ENCODE results near the gene ST6GALNAC5.
A peak's percentile ranks its signal among the peaks of the same experiment; 100 is the strongest.
"Not testable (repeated sequence)": the region's sequence is repeated elsewhere in the genome, so short reads cannot be mapped to it uniquely, and the experiment has no call there.

The ST6GALNAC5 gene

GRCh38 chr1:76961820-76962207 is 94.5 kb downstream of the ST6GALNAC5 start:
- no peak overlapping the region for H3K4me3 ChIP-seq (ENCODE audit: low read length)
- DNase-seq (ENCODE audit: low read depth, low spot score): no peak

GRCh38 chr1:76981267-76981666 is 114.0 kb downstream of the ST6GALNAC5 start:
- not testable (repeated sequence) for DNase-seq (ENCODE audit: low read depth, low spot score); H3K4me3 ChIP-seq (ENCODE audit: low read length)

DNA sequence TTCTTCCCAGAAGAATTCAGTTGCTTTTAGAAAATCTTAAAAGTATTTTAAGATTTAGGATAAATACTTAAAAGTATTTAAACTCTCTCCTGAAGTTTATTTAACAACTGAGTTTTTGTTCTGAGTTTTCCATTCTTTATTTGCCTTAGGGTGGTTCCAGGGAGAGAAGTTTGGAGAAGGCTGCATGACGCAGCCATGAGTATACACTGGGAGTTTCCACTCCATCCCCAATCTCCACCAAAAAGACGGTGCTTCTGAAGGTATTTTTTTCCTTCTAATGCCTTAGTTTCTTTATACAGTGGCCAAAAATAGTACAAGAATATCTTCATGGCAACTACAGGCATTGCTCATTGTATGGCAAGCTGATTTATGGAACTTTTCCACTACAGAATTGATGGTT is 122.7 kb downstream of the ST6GALNAC5 start:
- no peak for DNase-seq (ENCODE audit: low read depth, low spot score)

GRCh38 chr1:76993036-76993435 is 125.8 kb downstream of the ST6GALNAC5 start:
- no peak overlapping the region for H3K4me3 ChIP-seq (ENCODE audit: low read length)
- no peak for DNase-seq (ENCODE audit: low read depth, low spot score)

More for the DNA sequence above, 122.7 kb downstream of the ST6GALNAC5 start:
- no peak overlapping the region for H3K4me3 ChIP-seq (ENCODE audit: low read length)

DNA sequence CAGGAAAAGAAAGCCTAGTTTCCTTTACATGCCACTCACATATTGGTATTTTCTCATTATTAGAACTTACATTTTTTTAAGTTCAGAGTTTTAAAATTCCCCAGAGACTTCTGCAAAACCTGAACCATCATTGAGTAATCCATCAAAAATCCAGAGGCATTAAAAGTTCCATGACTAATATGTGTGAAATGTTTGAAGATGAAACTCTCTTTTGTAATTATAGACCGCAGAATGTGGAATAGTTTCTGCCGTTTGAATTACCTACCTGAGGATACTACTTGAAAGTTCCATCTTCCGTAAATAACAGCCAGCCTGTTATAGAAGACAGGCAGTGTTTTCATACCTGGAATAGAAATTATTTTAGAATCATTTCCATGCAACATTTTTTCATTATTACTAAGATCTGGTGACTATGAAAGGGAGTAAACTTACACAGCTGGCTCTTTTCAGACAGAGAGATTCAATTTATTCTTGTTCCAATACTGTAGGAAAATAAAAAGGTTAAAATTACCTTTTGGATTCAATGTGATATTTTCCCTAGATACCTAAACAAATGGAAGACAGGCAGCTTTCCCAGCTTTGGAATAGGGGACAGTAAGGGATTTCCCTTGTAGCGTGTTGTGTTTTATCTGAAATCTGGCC is 131.4 kb downstream of the ST6GALNAC5 start:
- no peak for DNase-seq (ENCODE audit: low read depth, low spot score)
- H3K4me3 ChIP-seq (ENCODE audit: low read length): no peak overlapping the region

- DNase-seq (ENCODE audit: low read depth, low spot score): no peak
- no peak overlapping the region for H3K4me3 ChIP-seq (ENCODE audit: low read length)
Observed at GRCh38 chr1:77007675-77008074, 140.4 kb downstream of the ST6GALNAC5 start.

GRCh38 chr1:77010937-77011336 is 143.7 kb downstream of the ST6GALNAC5 start:
- no peak for DNase-seq (ENCODE audit: low read depth, low spot score)
- no peak overlapping the region for H3K4me3 ChIP-seq (ENCODE audit: low read length)

GRCh38 chr1:77012066-77012465 is 144.8 kb downstream of the ST6GALNAC5 start:
- DNase-seq (ENCODE audit: low read depth, low spot score): no peak
- H3K4me3 ChIP-seq (ENCODE audit: low read length): no peak overlapping the region

DNA sequence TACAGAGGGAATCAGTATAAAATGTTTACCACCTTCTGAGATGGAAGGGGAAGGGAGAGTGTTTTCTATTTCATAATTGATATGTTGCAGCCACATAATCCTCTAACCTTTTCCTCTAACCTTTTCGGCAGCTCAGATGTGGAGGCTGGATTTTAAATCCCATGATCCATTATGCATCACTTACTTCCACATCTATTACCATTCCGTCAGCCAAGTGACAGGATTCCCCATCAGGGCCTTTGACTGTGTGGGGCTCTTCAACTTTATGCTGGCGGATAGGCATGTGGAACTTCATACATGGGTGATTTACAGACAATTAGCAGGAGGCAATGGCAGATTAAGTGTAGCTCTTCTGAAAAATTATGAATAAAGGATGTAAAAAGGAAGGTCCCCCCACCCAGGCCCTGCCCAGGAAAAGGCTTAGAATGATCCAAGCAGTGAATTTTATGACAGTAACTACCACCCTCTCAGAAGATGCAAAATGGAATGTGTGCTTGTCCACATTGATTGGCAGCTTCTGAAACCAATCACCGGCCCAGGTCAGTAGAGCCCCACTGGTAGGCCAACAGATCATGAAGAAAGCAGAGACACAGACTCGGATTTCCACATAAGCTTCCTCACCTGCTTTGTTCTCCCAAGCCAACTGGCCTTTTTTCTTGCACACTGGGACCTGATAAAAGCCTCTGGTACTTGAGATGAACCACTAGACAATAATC is 147.0 kb downstream of the ST6GALNAC5 start:
- H3K4me3 ChIP-seq (ENCODE audit: low read length): no peak overlapping the region
- no peak for DNase-seq (ENCODE audit: low read depth, low spot score)

GRCh38 chr1:77015748-77016341 is 148.6 kb downstream of the ST6GALNAC5 start:
- DNase-seq (ENCODE audit: low read depth, low spot score): peak; percentile 56
- H3K4me3 ChIP-seq (ENCODE audit: low read length): no peak overlapping the region

DNA sequence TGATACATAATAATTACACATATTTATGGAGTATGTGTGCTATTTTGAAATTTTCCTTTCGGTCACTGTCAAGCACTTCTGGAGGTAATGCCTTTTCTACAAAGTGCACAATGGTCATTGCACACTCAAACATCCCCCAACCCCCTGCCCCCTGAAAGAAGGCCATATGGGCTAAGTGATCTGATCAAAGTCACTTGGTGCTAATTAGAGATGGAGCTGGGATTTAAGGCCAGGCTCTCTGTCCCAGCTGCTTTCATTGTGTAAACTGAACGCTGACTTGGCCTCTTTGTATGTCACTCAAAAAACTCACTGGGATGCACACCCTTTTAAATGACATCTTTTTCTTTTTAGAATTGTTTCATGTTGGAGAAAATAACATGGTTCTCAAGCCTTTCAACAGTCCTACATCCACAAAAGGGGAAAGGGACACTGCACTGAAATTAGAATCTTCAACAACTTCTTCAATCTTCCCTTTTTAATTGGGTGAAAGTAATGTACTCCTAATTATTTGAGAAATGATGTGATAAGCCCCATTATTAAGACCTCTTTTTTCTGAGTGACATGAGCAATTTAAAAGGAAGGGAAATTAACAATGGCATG is 149.2 kb downstream of the ST6GALNAC5 start:
- no peak overlapping the region for H3K4me3 ChIP-seq (ENCODE audit: low read length)
- no peak for DNase-seq (ENCODE audit: low read depth, low spot score)

DNA sequence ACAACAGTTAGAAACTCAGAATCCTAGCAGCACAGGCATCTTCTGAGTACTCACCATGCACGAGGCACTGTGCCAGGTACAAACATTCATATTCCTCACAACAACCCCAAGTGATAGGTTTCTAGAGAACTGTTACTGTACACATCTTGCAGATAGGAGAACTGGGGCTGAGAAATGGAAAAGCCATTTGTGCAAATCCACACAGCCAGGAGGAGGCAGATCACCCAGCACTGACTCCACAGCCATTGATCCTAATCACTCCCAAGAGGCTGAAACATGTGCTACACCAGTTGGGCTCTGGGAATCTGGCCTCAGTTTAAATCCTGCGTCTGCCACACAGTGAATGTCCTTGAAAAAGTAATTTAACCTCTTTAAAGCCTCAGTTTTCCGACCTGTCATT is 151.0 kb downstream of the ST6GALNAC5 start:
- DNase-seq (ENCODE audit: low read depth, low spot score): no peak
- no peak overlapping the region for H3K4me3 ChIP-seq (ENCODE audit: low read length)

GRCh38 chr1:77018761-77019160 is 151.5 kb downstream of the ST6GALNAC5 start:
- no peak for DNase-seq (ENCODE audit: low read depth, low spot score)

GRCh38 chr1:77021732-77022131 is 154.5 kb downstream of the ST6GALNAC5 start:
- DNase-seq (ENCODE audit: low read depth, low spot score): no peak
- H3K4me3 ChIP-seq (ENCODE audit: low read length): no peak overlapping the region

More at GRCh38 chr1:77018761-77019160, 151.5 kb downstream of the ST6GALNAC5 start:
- H3K4me3 ChIP-seq (ENCODE audit: low read length): no peak overlapping the region

- DNase-seq (ENCODE audit: low read depth, low spot score): no peak
Observed at GRCh38 chr1:77024500-77024899, 157.2 kb downstream of the ST6GALNAC5 start.

DNA sequence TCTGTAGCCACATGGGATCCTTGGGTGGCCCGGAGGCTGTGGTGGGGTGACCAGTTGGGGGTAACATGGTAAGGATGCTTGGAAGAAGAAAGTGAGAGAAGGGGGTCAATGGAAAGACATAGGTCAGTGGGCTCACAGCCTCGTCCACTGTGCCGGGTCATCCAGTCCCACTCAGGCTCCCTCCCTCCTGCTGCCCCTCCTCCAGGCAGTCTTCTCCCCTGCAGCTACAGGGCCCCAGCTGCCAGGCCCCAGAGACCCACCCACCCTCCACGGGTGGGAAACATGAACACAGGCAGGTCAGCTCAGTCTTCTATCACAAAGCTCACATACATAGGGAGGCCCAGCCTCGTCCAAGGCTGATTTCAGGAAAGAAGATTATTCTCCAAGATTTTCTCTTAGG is 158.3 kb downstream of the ST6GALNAC5 start:
- no peak for DNase-seq (ENCODE audit: low read depth, low spot score)
- H3K4me3 ChIP-seq (ENCODE audit: low read length): no peak overlapping the region

More at GRCh38 chr1:77024500-77024899, 157.2 kb downstream of the ST6GALNAC5 start:
- H3K4me3 ChIP-seq (ENCODE audit: low read length): no peak overlapping the region

DNA sequence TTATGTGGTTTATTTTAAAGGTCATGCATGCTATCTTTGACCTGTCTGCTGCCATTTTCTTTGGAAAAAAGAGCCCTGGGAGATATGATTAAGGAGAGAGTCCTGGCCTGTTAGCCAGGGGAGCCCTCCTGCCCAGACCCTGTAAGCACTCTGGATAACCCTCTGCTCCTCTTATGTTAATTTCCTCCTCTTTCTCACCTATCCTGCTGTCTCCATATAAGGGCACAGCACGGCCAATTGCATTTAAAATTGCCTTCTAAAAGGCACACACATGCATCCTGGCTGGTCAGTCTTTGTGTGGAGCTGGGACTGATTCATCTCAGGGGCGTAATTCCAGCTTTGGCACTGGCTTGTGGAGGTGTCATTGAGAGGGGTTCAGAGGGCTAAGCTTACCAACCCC is 158.9 kb downstream of the ST6GALNAC5 start:
- no peak overlapping the region for H3K4me3 ChIP-seq (ENCODE audit: low read length)
- DNase-seq (ENCODE audit: low read depth, low spot score): no peak

DNA sequence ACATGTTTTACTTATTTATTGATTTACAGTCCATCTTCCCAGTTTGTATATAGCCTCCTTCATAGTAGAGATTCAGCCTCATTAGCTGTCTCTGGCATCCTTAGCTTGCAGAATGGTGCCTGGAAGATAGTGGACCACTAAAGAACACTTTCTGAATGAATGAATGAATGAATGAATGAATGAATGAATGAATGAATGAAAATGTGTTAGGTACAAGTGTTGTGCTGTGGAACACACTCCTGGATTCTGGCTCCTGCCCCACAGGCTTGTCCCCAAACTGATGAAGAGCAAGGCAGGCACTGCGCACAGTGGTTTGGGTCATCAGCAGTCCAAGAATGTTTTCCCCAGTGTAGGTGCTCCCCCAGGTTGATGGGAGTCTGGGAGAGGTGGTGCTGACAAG is 159.4 kb downstream of the ST6GALNAC5 start:
- DNase-seq (ENCODE audit: low read depth, low spot score): no peak
- H3K4me3 ChIP-seq (ENCODE audit: low read length): no peak overlapping the region

GRCh38 chr1:77027847-77028246 is 160.6 kb downstream of the ST6GALNAC5 start:
- H3K4me3 ChIP-seq (ENCODE audit: low read length): no peak overlapping the region
- DNase-seq (ENCODE audit: low read depth, low spot score): no peak
